Superior temporal gyrus (tissue), 1 donor: ENCODE measurements around the gene EPN1.

ENCODE experiments used
- DNase-seq: peaks from one replicate; pipeline ENCODE4 v3.0.0-alpha.2; 2016; ENCODE audit errors: extremely low spot score

The EPN1 gene

DNA sequence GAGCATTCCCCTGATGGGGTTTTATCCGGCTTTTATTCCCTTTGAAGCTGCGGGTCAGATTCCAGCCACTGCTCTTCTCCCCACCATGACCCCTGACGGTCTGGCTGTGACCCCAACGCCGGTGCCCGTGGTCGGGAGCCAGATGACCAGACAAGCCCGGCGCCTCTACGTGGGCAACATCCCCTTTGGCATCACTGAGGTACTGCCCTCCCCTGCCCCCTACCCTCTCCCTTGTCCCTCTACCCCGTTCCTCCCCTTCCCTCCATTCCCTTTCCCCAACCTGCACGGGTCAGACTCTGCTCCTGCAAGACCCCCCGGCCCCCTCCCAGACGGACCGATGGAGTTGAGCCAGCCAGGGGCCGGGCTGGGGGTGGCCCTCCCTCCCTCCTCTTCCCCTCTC lies 14.0 kb upstream of the EPN1 start:
- no peak for DNase-seq

- no peak for DNase-seq
Observed at GRCh38 chr19:55661826-55662225, 13.2 kb upstream of the EPN1 start.

DNA sequence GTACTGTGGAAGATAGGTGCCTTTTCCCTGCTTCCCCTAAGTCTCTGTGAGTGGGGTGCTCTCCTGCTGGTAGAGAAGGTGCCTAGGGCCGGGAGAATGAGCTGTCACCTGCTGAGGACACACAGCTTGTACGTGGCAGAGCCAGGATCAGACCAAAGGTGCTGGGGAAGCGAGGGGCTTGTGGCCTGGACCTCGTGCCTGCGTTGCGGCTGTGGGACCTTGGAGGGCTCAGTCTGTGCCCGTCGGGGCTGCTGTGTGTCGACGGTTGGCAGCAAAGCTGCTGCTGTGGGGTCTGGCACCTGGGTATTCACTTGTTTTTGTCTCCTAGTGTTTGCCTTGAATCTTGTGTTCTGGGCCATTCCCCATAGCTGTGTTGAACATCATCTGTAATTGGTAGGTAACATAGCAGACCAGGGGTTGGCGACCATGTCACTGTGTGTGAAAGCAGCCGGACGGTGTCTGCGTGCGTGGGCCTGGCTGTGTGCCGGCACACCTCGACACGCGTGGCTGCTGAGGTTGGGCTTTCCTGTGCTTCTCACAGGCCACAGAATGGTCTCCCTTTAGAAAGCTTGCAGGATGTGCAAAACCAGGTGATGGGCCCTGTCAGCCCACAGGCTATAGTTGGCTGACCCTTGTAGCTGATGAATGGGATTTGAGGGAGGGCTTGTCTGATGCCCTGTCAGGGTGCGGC lies 11.0 kb upstream of the EPN1 start:
- DNase-seq = no peak

DNA sequence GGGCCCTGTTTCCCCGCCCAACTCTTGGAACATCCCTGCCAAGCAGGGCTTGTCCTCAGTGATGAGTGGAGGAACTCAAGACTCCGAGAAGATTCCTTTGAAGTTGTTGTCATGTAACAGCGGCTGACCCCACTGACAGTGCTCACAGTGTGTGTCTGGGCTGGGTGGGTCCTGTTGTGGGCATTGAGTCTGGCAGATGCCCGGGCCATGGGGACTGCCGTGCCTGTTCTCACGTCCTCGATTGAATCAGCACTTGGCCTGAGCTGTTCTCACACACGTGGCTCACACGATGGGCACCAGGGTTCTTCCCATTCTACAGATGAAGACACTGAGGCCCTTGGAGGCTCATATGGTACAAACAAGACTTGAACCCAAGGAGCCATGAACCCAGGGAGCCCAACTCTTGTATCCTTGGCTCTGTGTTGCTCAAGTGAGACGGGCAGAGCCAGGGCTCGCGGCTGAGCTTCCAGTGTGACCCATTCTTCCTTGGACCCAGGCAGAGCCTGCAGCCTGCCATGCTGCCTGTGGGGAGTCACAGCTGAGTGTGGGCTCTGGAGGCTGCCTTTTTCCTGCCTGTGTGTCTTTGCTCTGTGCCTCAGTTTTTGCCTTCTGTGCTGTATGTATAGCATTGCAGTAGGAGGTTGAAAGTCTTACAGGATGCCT lies 8.6 kb upstream of the EPN1 start:
- no peak for DNase-seq

DNA sequence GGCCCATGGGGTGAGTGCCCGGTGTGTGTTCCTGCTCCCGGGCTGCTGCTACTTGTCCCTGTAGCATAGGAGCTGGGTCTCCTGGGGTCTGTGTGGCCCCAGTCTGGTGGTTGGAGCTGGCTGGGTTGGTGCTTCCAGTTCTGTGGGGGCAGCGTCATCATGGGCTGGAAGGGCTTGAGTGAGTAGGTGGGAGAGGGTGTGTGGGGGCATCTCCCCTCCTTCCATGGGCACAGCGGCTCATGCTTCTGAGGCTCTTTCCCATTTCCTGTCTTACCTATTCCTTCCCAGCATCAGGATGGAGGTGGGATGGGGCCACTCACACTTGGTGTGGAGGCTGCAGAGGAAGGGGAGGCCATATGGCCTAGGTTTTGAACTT lies 8.0 kb upstream of the EPN1 start:
- DNase-seq = no peak

DNA sequence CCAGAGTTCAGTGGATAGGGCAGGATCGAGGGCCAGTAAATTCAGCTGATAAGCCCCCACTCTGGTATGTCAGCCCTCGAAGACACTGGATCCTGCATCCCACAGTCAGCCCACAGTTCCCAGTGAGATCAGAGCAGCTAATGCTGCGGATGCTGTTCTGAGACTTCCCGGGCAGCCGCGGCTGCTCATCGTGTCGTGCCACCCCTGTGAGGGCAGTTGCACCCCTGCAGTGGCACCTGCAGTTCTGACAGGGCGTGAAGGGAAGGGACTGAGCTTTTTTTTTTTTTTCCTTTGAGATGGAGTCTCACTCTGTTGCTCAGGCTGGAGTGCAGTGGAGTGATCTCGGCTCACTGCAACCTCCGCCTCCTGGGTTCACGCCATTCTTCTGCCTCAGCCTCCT lies 7.5 kb upstream of the EPN1 start:
- DNase-seq = no peak

DNA sequence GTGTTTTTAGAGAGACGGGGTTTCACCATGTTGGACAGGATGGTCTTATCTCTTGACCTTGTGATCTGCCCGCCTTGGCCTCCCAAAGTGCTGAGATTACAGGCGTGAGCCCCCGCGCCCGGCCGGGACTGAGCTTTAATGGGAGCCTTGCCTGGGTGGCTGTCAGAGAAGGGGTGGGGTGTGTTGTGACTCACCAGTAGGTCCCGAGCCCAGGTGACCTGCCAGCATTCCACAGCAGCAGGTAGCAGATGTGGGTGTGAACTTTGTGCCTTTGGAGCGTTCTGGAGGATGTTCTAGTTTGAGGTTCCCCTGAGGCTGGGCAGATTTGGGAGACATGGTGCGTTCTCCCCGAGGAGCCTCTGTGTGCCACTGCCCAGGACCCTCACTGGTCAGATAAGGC lies 7.1 kb upstream of the EPN1 start:
- DNase-seq = no peak

DNA sequence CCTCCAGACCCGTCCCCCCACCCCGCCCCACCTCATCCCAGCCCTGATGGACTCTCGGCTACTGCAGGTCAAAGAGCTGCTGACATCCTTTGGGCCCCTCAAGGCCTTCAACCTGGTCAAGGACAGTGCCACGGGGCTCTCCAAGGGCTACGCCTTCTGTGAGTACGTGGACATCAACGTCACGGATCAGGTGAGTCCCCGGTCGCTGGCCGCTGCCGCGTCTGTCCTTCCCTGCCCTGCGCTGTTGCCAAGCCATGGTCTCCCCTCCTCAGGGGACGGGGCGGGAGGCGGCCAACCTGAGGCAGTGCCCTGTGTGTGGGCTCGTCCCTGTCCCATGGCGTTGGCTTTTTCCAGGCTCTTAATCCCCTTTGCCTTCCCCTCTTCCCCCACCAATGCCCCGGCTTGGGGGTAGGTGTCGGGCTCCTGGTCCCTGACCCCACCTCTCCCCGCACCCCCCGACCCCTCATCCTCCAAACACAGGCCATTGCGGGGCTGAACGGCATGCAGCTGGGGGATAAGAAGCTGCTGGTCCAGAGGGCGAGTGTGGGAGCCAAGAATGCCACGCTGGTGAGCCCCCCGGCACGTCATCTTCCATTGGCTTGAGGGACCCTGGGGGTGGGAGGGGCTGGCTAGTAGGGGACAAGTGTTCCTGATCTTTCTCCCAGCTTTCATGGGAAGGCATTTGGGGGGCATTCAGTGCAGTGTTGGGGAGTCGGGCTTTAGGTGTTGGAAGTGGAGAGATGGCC lies 6.2 kb upstream of the EPN1 start:
- DNase-seq = no peak

GRCh38 chr19:55669418-55670279 lies 5.4 kb upstream of the EPN1 start:
- no peak for DNase-seq

DNA sequence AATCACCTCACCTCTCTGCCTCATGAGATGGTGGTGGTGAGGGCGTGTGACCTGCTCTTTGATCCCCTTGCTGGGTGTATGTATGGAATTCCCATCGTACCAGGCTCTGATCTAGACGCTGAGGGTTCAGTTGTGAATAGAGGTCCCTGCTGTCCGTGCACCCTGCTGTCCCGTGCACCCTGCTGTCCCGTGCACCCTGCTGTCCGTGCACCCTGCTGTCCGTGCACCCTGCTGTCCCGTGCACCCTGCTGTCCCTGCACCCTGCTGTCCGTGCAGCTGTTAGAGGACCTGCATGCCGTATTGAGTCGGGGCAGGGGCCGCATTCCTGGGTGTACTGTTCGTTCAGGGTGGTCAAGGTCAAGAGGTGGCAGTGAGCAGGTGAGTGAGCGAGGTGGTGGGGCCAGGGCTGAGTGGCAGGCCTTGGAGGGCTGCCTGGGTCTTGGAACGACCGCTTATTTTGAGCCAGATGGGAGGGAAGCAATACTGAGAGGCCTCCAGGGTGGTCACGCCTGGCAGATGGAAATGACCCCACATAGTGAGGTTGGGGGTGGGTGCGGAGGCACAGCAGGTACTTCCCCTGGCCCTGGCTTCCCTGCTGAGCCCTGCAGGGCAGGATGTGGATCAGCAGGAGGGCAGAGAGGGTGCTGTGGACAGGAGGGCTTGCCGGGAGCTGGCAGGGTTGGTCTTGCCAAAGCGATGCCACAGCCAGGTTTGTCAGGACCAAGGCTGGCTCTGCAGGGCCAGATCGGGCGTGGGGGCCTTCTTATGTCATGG lies 4.6 kb upstream of the EPN1 start:
- no peak for DNase-seq

DNA sequence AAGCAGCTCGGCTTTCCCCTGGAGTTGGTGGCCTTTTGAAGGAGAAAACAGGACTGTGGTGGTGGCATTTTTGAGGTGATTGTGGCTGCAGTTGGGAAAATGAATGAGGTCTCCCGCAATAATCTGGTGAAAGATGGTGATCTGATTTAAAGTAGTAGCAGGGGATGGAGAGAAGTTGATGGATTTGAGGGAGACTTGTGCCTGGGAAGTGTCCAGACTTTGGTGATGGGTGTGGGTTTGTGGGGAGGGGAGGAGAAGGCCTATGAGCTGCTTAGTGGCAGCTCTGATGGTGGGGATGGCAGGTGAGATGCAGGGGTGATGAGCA lies 4.0 kb upstream of the EPN1 start:
- DNase-seq = no peak

- no peak for DNase-seq
Observed at GRCh38 chr19:55672418-55672817, 2.6 kb upstream of the EPN1 start.

DNA sequence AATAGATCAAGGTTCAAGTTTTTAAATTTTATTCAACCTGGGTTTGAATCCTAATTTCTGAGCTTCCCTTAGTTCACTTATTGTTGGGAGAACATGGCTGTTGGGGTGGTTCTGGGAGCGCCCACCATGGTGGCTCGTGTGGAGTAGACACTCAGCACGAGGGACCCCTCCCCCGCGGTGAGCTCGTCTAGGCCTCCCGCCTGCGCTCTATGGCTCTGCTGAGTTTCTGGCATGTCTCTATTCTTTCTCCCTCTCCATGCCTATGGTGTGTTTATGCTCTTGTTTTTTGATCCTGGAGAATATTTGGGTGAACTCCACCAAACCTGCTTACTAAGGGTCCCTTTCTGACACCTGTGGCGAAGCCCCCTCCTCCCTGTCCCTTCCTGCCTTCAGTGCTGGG lies 1.6 kb upstream of the EPN1 start:
- DNase-seq = no peak

GRCh38 chr19:55673889-55674288 lies 1.1 kb upstream of the EPN1 start:
- DNase-seq = no peak

- DNase-seq = no peak
Observed at GRCh38 chr19:55674459-55674840, 576 bp upstream of the EPN1 start.

DNA sequence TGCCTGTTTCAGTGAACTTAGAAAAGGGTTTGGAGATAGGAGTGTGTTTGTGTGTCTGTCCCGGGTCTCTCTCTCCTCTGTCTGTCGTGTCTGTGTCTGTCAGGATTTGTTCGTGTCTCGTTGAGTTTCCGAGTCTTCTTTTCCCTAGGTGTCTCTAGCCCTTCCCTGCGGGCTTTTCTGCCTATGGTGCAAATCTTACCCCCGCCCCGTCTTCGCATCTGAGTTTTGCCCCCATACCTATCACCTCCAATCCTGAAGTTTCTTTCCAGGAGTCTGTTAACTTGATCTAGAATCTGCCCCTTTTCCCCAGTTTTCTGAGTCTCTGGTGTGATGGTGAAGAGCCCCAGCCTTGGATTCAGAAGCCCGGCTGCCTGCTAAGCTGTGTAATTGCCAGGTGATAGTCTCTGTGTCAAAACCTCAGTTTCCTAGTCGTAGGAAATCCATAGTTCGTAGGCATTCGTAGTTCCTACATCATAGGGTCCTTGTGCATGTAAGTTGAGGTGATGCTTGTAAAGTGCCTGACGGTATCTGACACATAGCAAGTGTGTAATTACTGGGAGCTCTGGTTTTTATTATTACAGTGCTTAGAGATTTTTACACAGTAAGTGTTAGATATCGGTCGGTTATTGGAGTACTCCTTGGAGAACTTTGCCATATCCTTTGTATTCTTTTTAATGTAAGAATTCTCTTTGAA lies 782 bp downstream of the EPN1 start:
- DNase-seq = no peak

DNA sequence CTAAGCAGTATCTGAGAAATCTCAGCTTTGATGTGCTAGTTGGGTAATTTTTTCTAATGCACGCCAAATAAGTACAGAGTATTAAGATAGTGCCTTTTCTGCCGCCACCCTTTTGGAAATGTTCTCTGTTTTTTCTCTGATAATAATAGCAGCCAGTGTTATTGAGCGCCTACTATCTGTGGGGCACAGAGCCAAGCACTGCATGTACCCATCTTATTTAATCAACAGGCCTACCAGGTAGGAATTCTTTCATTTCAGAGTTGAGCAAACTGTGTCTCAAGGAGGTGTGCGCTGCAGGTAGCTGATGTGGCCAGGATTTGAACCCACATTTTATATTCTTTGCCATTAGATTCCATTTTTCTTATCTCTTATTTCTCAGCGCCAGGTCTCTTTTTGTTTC lies 1.4 kb downstream of the EPN1 start:
- DNase-seq = no peak

GRCh38 chr19:55676889-55677505 lies 2.0 kb downstream of the EPN1 start:
- no peak for DNase-seq

- no peak for DNase-seq
Observed at GRCh38 chr19:55677572-55678028, 2.6 kb downstream of the EPN1 start.

DNA sequence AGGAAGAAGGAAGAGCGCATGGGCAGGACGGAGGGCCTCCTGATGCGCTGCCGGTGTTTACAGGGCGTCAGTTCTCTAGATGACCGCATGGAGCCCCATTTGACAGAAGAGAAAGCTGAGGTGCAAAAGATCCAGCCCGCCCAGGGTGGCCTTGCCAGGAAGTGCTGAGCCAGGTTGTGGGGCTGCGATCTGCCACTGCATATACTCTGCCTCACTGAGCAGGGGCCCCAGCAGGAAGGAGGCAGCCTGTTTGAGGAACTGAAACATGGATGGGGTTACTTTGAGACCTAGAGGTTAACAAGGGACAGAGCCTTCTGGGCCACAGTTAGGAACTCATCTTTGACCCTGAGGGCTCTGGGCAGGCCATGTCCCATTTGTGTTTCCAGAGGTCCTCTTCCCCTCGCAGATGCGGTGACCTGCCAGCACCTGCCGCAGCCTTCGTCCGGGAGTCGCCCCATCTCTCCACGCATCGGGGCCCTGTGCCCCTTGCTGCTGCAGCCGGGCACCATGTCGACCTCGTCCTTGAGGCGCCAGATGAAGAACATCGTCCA lies 3.2 kb downstream of the EPN1 start:
- DNase-seq = no peak
